ENCODE data around the gene THOC6. TPM values are rescaled to one million over a fixed set of nuclear protein-coding genes. Genes with fewer than 3 reads are reported as not detected.

The THOC6 gene
- total RNA-seq, 2 experiments from 2014 or later = 46.9 to 50.2 TPM

GRCh38 chr16:2981177-2981898 lies 42.5 kb upstream of the THOC6 start:
- Mint-ChIP-seq H3K27ac (peak overlapping the region; percentile 84), H3K4me1 (peaks cover 6% of the 10 kb centered on the region), H3K9me3 (ENCODE audit: low read depth) (no peaks in the 10 kb centered on the region), H3K27me3 (peaks cover 2% of the 10 kb centered on the region), H3K4me3 (peak overlapping the region; percentile 87), H3K36me3 (ENCODE audit: low read depth) (peaks cover 23% of the 10 kb centered on the region)
- intact Hi-C loops (cut with DNase I, micrococcal nuclease) = loop anchor here in 1 of 2 experiments (5.0 kb wide), 1 partner anchor 126 kb away; no protein-coding TSS in a partner anchor
- CTCF ChIA-PET = interaction anchor here (0.7 to 1.7 kb wide), 5 partner anchors 12 to 51 kb away, joined by 3 to 7 read pairs (median 3); partner anchors contain the start of gene PAQR4
- ATAC-seq = no peak
- DNase-seq = no peak
- POLR2A ChIA-PET = no interaction called here

- peaks cover 2% of the 10 kb centered on the region for H3K27me3 Mint-ChIP-seq
- H3K36me3 Mint-ChIP-seq (ENCODE audit: low read depth) = peaks cover 22% of the 10 kb centered on the region
- H3K9me3 Mint-ChIP-seq (ENCODE audit: low read depth) = no peaks in the 10 kb centered on the region
- ChIA-PET POLR2A (no interaction called here), CTCF (interaction anchor here (0.7 to 0.9 kb wide), 3 partner anchors 20 to 50 kb away, joined by 3 read pairs; no protein-coding TSS in a partner anchor)
- peaks cover 6% of the 10 kb centered on the region for H3K4me1 Mint-ChIP-seq
- peak overlapping the region; percentile 82 for H3K27ac Mint-ChIP-seq
- intact Hi-C loops (cut with DNase I, micrococcal nuclease) = loop anchor here in 1 of 2 experiments (5.0 kb wide), 1 partner anchor 125 kb away; no protein-coding TSS in a partner anchor
- DNase-seq (no peak), ATAC-seq (no peak)
- peak overlapping the region; percentile 87 for H3K4me3 Mint-ChIP-seq
Measured at GRCh38 chr16:2981899-2982250, 42.0 kb upstream of the THOC6 start.

GRCh38 chr16:2982402-2982801 lies 41.4 kb upstream of the THOC6 start:
- Mint-ChIP-seq H3K36me3 (ENCODE audit: low read depth) (peaks cover 17% of the 10 kb centered on the region), H3K9me3 (ENCODE audit: low read depth) (no peaks in the 10 kb centered on the region), H3K27me3 (peaks cover 2% of the 10 kb centered on the region), H3K4me1 (peaks cover 6% of the 10 kb centered on the region), H3K27ac (no peak overlapping the region), H3K4me3 (no peak overlapping the region)
- DNase-seq = no peak
- ChIA-PET POLR2A (no interaction called here), CTCF (interaction anchor here (0.8 to 1.1 kb wide), 2 partner anchors 12 to 20 kb away, joined by 3 to 4 read pairs; no protein-coding TSS in a partner anchor)
- no peak for ATAC-seq
- intact Hi-C loops (cut with DNase I, micrococcal nuclease) = loop anchor here in 1 of 2 experiments (5.0 kb wide), 1 partner anchor 125 kb away; no protein-coding TSS in a partner anchor

- DNase-seq = peak; percentile 88
- ATAC-seq = peak; percentile 57
- intact Hi-C loops (cut with DNase I, micrococcal nuclease) = loop anchor here in 1 of 2 experiments (1.0 to 5.0 kb wide), 3 partner anchors 21 to 124 kb away; no protein-coding TSS in a partner anchor
- H3K27ac Mint-ChIP-seq = no peak overlapping the region
- peaks cover 8% of the 10 kb centered on the region for H3K36me3 Mint-ChIP-seq (ENCODE audit: low read depth)
- peaks cover 6% of the 10 kb centered on the region for H3K4me1 Mint-ChIP-seq
- POLR2A ChIA-PET = no interaction called here
- CTCF ChIA-PET = interaction anchor here (0.7 kb wide), 1 partner anchor 134 kb away, joined by 6 read pairs; no protein-coding TSS in a partner anchor
- H3K4me3 Mint-ChIP-seq = peak overlapping the region; percentile 41
- H3K27me3 Mint-ChIP-seq = peaks cover 2% of the 10 kb centered on the region
- H3K9me3 Mint-ChIP-seq (ENCODE audit: low read depth) = no peaks in the 10 kb centered on the region
Measured at GRCh38 chr16:2983706-2984136, 40.1 kb upstream of the THOC6 start.

- Mint-ChIP-seq H3K27ac (no peak overlapping the region), H3K27me3 (peaks cover 2% of the 10 kb centered on the region), H3K9me3 (ENCODE audit: low read depth) (no peaks in the 10 kb centered on the region), H3K4me1 (peaks cover 6% of the 10 kb centered on the region), H3K4me3 (no peak overlapping the region), H3K36me3 (ENCODE audit: low read depth) (peaks cover 2% of the 10 kb centered on the region)
- POLR2A ChIA-PET = no interaction called here
- CTCF ChIA-PET = interaction anchor here (1.2 kb wide), 2 partner anchors 10 to 15 kb away, joined by 3 read pairs; no protein-coding TSS in a partner anchor
- intact Hi-C loops (cut with DNase I, micrococcal nuclease) = no loop called here
- DNase-seq (no peak), ATAC-seq (no peak)
Measured at GRCh38 chr16:2985462-2985861, 38.4 kb upstream of the THOC6 start.

GRCh38 chr16:2985893-2986355 lies 37.9 kb upstream of the THOC6 start:
- H3K36me3 Mint-ChIP-seq (ENCODE audit: low read depth) = peaks cover 2% of the 10 kb centered on the region
- H3K4me3 Mint-ChIP-seq = no peak overlapping the region
- ATAC-seq = no peak
- peaks cover 6% of the 10 kb centered on the region for H3K4me1 Mint-ChIP-seq
- no peaks in the 10 kb centered on the region for H3K9me3 Mint-ChIP-seq (ENCODE audit: low read depth)
- peaks cover 2% of the 10 kb centered on the region for H3K27me3 Mint-ChIP-seq
- no peak for DNase-seq
- ChIA-PET CTCF (interaction anchor here (0.7 to 1.6 kb wide), 3 partner anchors 16 to 42 kb away, joined by 3 read pairs; no protein-coding TSS in a partner anchor), POLR2A (no interaction called here)
- no peak overlapping the region for H3K27ac Mint-ChIP-seq
- intact Hi-C loops (cut with DNase I, micrococcal nuclease) = no loop called here

GRCh38 chr16:2986623-2987188 lies 37.1 kb upstream of the THOC6 start:
- DNase-seq (no peak), ATAC-seq (no peak)
- Mint-ChIP-seq H3K36me3 (ENCODE audit: low read depth) (peaks cover under 1% of the 10 kb centered on the region), H3K27ac (no peak overlapping the region), H3K4me1 (peaks cover 5% of the 10 kb centered on the region), H3K27me3 (peaks cover under 1% of the 10 kb centered on the region), H3K4me3 (no peak overlapping the region), H3K9me3 (ENCODE audit: low read depth) (no peaks in the 10 kb centered on the region)
- intact Hi-C loops (cut with DNase I, micrococcal nuclease) = no loop called here
- CTCF ChIA-PET = interaction anchor here (0.7 to 1.6 kb wide), 2 partner anchors 22 to 41 kb away, joined by 3 read pairs; no protein-coding TSS in a partner anchor
- POLR2A ChIA-PET = no interaction called here

- POLR2A ChIA-PET = interaction anchor here (0.6 kb wide), 1 partner anchor 15 kb away, joined by 3 read pairs; no protein-coding TSS in a partner anchor
- peaks cover 4% of the 10 kb centered on the region for H3K4me1 Mint-ChIP-seq
- H3K36me3 Mint-ChIP-seq (ENCODE audit: low read depth) = no peaks in the 10 kb centered on the region
- intact Hi-C loops (cut with DNase I, micrococcal nuclease) = no loop called here
- ATAC-seq (no peak), DNase-seq (no peak)
- no peak overlapping the region for H3K4me3 Mint-ChIP-seq
- no peak overlapping the region for H3K27ac Mint-ChIP-seq
- no peaks in the 10 kb centered on the region for H3K27me3 Mint-ChIP-seq
- CTCF ChIA-PET = interaction anchor here (0.6 to 1.6 kb wide), 2 partner anchors 38 to 41 kb away, joined by 3 read pairs; no protein-coding TSS in a partner anchor
- H3K9me3 Mint-ChIP-seq (ENCODE audit: low read depth) = no peaks in the 10 kb centered on the region
Measured at GRCh38 chr16:2987286-2987685, 36.5 kb upstream of the THOC6 start.

GRCh38 chr16:2987833-2988232 lies 36.0 kb upstream of the THOC6 start:
- ChIA-PET CTCF (interaction anchor here (0.5 to 0.6 kb wide), 2 partner anchors 37 to 105 kb away, joined by 3 read pairs; partner anchors contain the start of gene FLYWCH2), POLR2A (interaction anchor here (0.6 kb wide), 1 partner anchor 15 kb away, joined by 3 read pairs; no protein-coding TSS in a partner anchor)
- DNase-seq = no peak
- intact Hi-C loops (cut with DNase I, micrococcal nuclease) = no loop called here
- no peak for ATAC-seq
- H3K4me1 Mint-ChIP-seq = peaks cover 4% of the 10 kb centered on the region
- no peaks in the 10 kb centered on the region for H3K9me3 Mint-ChIP-seq (ENCODE audit: low read depth)
- no peaks in the 10 kb centered on the region for H3K36me3 Mint-ChIP-seq (ENCODE audit: low read depth)
- no peak overlapping the region for H3K4me3 Mint-ChIP-seq
- H3K27ac Mint-ChIP-seq = no peak overlapping the region
- no peaks in the 10 kb centered on the region for H3K27me3 Mint-ChIP-seq

- Mint-ChIP-seq H3K4me3 (no peak overlapping the region), H3K9me3 (ENCODE audit: low read depth) (no peaks in the 10 kb centered on the region), H3K36me3 (ENCODE audit: low read depth) (no peaks in the 10 kb centered on the region), H3K4me1 (peaks cover 4% of the 10 kb centered on the region), H3K27ac (no peak overlapping the region), H3K27me3 (no peaks in the 10 kb centered on the region)
- intact Hi-C loops (cut with DNase I, micrococcal nuclease) = no loop called here
- CTCF ChIA-PET = interaction anchor here (0.5 kb wide), 1 partner anchor 106 kb away, joined by 3 read pairs; the partner anchor contains the start of gene FLYWCH2
- POLR2A ChIA-PET = no interaction called here
- DNase-seq = no peak
- no peak for ATAC-seq
Measured at GRCh38 chr16:2988590-2989099, 35.2 kb upstream of the THOC6 start.

GRCh38 chr16:2990891-2991290 lies 32.9 kb upstream of the THOC6 start:
- Mint-ChIP-seq H3K4me3 (no peak overlapping the region), H3K9me3 (ENCODE audit: low read depth) (no peaks in the 10 kb centered on the region), H3K27ac (no peak overlapping the region), H3K36me3 (ENCODE audit: low read depth) (no peaks in the 10 kb centered on the region), H3K27me3 (no peaks in the 10 kb centered on the region), H3K4me1 (no peaks in the 10 kb centered on the region)
- intact Hi-C loops (cut with DNase I, micrococcal nuclease) = no loop called here
- CTCF ChIA-PET = no interaction called here
- POLR2A ChIA-PET = no interaction called here
- DNase-seq (no peak), ATAC-seq (no peak)
